CD4-positive, alpha-beta T cell (primary cell): Measurements from ENCODE around the gene ABCA2. TPM values are rescaled to one million over a fixed set of nuclear protein-coding genes. Genes with fewer than 3 reads are reported as not detected.

Experiments used
- ATAC-seq: fragments of 200-7000 bp; cut with Tn5 transposase; one replicate; pipeline ENCODE4 v1.10.0; 2022; ENCODE audit warnings: mild to moderate bottlenecking; ENCODE audit not compliant: poor library complexity
- CTCF ChIA-PET: fragments of 350-600 bp; sonication (Branson Sonifier 250); formaldehyde crosslinking; loops from one replicate; lab custom pipeline; 2021; ENCODE audit warnings: antibody characterized with exemption, inconsistent platforms; lab: Charles Lee
- POLR2A ChIA-PET: fragments of 350-600 bp; sonication (Branson Sonifier 250); formaldehyde crosslinking; loops from one replicate; lab custom pipeline; 2021; ENCODE audit warnings: antibody characterized with exemption, inconsistent platforms; lab: Charles Lee
- DNase-seq, 14 experiments: peaks; one replicate each; pipeline ENCODE4 v3.0.0-alpha.2; 2013 to 2020; ENCODE audit warnings: mixed read lengths in 2 of 14
- H3K27ac ChIP-seq, 2 donors: one replicate each; pipeline versions ENCODE4 v1.5.1 to v1.7.0; 2013; ENCODE audit warnings: low read length in 2 of 2, low read depth in 1 of 2, mild to moderate bottlenecking in 1 of 2
- H3K27me3 ChIP-seq, 2 experiments: 1 replicate in 1 of 2; 2 replicates in 1 of 2; pipeline versions ENCODE4 v1.6.1 to v1.7.0; 2013; ENCODE audit warnings: low read length in 2 of 2, control low read depth in 1 of 2, mild to moderate bottlenecking in 1 of 2, moderate library complexity in 1 of 2; ENCODE audit not compliant: insufficient read depth in 2 of 2, control insufficient read depth in 1 of 2
- H3K36me3 ChIP-seq: one replicate; pipeline ENCODE4 v1.6.1; 2013; ENCODE audit warnings: low read length, control low read depth; ENCODE audit not compliant: insufficient read depth
- H3K4me1 ChIP-seq: one replicate; pipeline ENCODE4 v1.6.1; 2013; ENCODE audit warnings: low read length, control low read depth; ENCODE audit not compliant: insufficient read depth
- H3K4me3 ChIP-seq: one replicate; pipeline ENCODE4 v1.5.1; 2013; ENCODE audit warnings: mild to moderate bottlenecking, low read length, moderate library complexity
- H3K9me3 ChIP-seq, 2 experiments: 1 replicate in 1 of 2; 2 replicates in 1 of 2; pipeline versions ENCODE4 v1.6.1 to v1.7.0; 2013; ENCODE audit warnings: low read length in 2 of 2, mild to moderate bottlenecking in 2 of 2, control low read depth in 1 of 2, moderate library complexity in 1 of 2; ENCODE audit not compliant: control insufficient read depth in 1 of 2, insufficient read depth in 1 of 2
- H3K27ac Mint-ChIP-seq: one replicate; pipeline ENCODE4 v1.8.0; 2020; ENCODE audit warnings: mixed read lengths
- H3K27me3 Mint-ChIP-seq: one replicate; pipeline ENCODE4 v1.8.0; 2021; ENCODE audit warnings: mixed read lengths
- H3K36me3 Mint-ChIP-seq: one replicate; pipeline ENCODE4 v1.8.0; 2021; ENCODE audit warnings: low read depth, mixed read lengths
- H3K4me1 Mint-ChIP-seq: one replicate; pipeline ENCODE4 v1.8.0; 2021; ENCODE audit warnings: low read depth, mixed read lengths
- H3K4me3 Mint-ChIP-seq: one replicate; pipeline ENCODE4 v1.8.0; 2020; ENCODE audit warnings: mild to moderate bottlenecking, mixed read lengths
- H3K9me3 Mint-ChIP-seq: one replicate; pipeline ENCODE4 v1.8.0; 2020; ENCODE audit warnings: mixed read lengths
- intact Hi-C, 2 experiments: fragments of 100-400 bp; cut with DNase I in 1 of 2; cut with micrococcal nuclease in 1 of 2; formaldehyde crosslinking; loops; one replicate each; pipeline versions ENCODE4 v1.15.1 to v1.9.0; 2023 to 2025; cut with DNase I, micrococcal nuclease
- total RNA-seq, 174 experiments: library from RNA in 2 of 174; stranded (reverse) in 2 of 174; gene quantifications; one replicate each; pipeline ENCODE4 v1.2.3 and lab custom pipeline; 2021 to 2026
- TF ChIP-seq, protein P1 (sequence below): fragments of 200-600 bp; IDR thresholded peaks from one replicate; pipeline ENCODE4 v1.8.0; 2022; ENCODE audit warnings: antibody characterized with exemption, mild to moderate bottlenecking

ABCA2 gene
- total RNA-seq, 2 experiments from 2014 or later, result 80.1 to 86.8 TPM

DNA sequence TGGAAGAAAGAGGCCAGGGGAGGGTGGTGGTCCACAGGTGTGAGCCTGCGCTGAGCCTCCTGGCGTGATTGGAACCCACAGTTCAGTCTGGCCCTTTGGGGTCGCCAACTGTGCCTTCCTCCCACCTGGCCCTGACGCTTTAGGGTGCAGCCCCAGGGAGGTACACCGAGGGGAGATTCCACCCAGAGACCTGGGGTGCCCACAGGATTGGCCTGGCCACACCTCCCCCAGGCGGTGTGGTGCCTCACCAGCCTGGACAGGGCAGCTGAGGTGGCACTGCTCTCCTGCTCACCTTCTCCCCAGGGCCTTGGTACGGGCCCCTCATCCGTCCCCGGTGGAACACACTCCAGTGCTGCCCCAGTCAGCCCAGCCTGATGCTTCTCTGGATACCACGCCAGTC lies 30.7 kb downstream of the ABCA2 start:
- peaks cover 8% of the 10 kb centered on the region for H3K36me3 Mint-ChIP-seq
- TF ChIP-seq, protein P1, sequence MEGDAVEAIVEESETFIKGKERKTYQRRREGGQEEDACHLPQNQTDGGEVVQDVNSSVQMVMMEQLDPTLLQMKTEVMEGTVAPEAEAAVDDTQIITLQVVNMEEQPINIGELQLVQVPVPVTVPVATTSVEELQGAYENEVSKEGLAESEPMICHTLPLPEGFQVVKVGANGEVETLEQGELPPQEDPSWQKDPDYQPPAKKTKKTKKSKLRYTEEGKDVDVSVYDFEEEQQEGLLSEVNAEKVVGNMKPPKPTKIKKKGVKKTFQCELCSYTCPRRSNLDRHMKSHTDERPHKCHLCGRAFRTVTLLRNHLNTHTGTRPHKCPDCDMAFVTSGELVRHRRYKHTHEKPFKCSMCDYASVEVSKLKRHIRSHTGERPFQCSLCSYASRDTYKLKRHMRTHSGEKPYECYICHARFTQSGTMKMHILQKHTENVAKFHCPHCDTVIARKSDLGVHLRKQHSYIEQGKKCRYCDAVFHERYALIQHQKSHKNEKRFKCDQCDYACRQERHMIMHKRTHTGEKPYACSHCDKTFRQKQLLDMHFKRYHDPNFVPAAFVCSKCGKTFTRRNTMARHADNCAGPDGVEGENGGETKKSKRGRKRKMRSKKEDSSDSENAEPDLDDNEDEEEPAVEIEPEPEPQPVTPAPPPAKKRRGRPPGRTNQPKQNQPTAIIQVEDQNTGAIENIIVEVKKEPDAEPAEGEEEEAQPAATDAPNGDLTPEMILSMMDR, result no peak
- peaks cover 42% of the 10 kb centered on the region for H3K4me1 Mint-ChIP-seq
- no peak for ATAC-seq
- H3K4me1 ChIP-seq, result peaks cover 81% of the 10 kb centered on the region
- peak overlapping the region in 1 of 2 donors; percentile 15 for H3K27ac ChIP-seq
- peak overlapping the region; percentile 87 for H3K27ac Mint-ChIP-seq
- peaks cover 10% of the 10 kb centered on the region for H3K27me3 Mint-ChIP-seq
- peaks cover 0 to 4% of the 10 kb centered on the region in 2 experiments for H3K27me3 ChIP-seq
- intact Hi-C loops, result no loop called here
- H3K4me3 ChIP-seq, result peak overlapping the region; percentile 10
- ChIA-PET CTCF (interaction anchor here (1.8 kb wide), 1 partner anchor 38 kb away, joined by 9 read pairs; no protein-coding TSS in a partner anchor), POLR2A (interaction anchor here (1.0 kb wide), 1 partner anchor 244 kb away, joined by 3 read pairs; the partner anchor contains the start of gene TUBB4B)
- H3K9me3 Mint-ChIP-seq, result no peaks in the 10 kb centered on the region
- no peaks in the 10 kb centered on the region for H3K9me3 ChIP-seq
- peaks cover 10% of the 10 kb centered on the region for H3K36me3 ChIP-seq
- peak overlapping the region; percentile 70 for H3K4me3 Mint-ChIP-seq
- DNase-seq, result peak in 1 of 14 experiments; percentile 53

DNA sequence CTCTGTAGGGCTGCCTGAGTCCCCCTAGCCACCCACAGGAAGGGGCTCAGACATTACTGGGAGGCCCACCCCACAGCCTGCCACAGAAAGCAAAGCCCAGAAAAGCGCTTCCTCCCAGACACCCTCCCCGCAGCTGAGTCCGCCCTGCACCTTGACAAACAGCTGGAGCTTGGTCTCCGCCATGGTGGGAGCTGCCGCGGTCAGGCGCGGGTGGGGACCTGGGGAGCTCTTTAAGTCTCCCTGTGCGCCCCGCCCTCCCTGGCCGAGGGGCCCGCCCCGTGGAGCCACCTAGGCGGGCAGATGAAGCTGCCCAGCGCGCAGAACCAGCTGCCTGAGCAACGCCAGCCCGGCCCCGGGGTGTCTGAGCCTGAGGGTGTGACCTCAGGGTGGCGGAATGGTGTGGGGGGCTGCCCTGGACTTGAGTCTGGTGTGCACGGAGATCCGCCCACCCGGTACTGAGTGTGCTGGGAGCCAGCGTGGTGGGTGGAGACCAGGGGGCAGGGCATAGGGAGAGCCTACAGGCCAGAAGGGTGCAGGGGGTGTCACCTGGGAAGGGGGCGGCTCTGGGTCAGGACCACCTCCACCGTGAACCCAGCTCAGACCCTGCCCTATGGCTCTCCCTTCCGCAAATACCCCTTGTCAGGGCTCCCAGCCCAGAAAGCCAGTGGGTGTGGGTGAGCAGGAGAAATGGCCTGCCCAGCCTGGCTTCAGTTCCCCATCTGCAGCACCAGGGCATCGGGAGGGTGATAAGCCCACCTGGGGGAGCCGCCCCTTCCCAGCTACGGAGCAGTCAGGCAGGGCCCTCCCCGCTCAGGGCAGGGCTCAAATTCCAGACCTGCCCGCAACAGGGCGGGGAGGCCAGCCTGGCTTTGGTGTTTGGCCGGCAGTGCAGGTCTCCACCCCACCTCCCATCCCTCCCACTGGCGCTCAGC lies 31.4 kb downstream of the ABCA2 start, which contains the start of gene CLIC3:
Gene CLIC3 (minus strand): TSS at position 208 of the 932 bp plus-strand sequence. CDS start 25 bp downstream, at position 183.
- DNase-seq (peak; percentile 19 to 83 (median 56)), ATAC-seq (peak; percentile 14)
- Histone ChIP-seq H3K9me3 (no peaks in the 10 kb centered on the region), H3K4me1 (peaks cover 83% of the 10 kb centered on the region), H3K27me3 (peaks cover 0 to 4% of the 10 kb centered on the region in 2 experiments), H3K4me3 (peak within 1 kb of the TSS; percentile 41), H3K27ac (peak within 1 kb of the TSS in 1 of 2 donors; percentile 40), H3K36me3 (peaks cover 10% of the 10 kb centered on the region)
- H3K27me3 Mint-ChIP-seq, result peaks cover 10% of the 10 kb centered on the region
- POLR2A ChIA-PET, result interaction anchor here (0.8 to 1.3 kb wide), 6 partner anchors 31 to 244 kb away, joined by 3 to 4 read pairs (median 3); partner anchors contain the start of genes FBXW5 and TUBB4B
- intact Hi-C loops, result no loop called here
- H3K4me1 Mint-ChIP-seq, result peaks cover 43% of the 10 kb centered on the region
- H3K4me3 Mint-ChIP-seq, result peak within 1 kb of the TSS; percentile 62
- peaks cover 8% of the 10 kb centered on the region for H3K36me3 Mint-ChIP-seq
- CTCF ChIA-PET, result interaction anchor here (1.1 to 1.8 kb wide), 4 partner anchors 32 to 155 kb away, joined by 3 to 9 read pairs (median 6); partner anchors contain the start of genes AJM1 and FBXW5
- peak within 1 kb of the TSS; percentile 87 for H3K27ac Mint-ChIP-seq
- TF ChIP-seq, protein P1, result no peak
- H3K9me3 Mint-ChIP-seq, result no peaks in the 10 kb centered on the region

DNA sequence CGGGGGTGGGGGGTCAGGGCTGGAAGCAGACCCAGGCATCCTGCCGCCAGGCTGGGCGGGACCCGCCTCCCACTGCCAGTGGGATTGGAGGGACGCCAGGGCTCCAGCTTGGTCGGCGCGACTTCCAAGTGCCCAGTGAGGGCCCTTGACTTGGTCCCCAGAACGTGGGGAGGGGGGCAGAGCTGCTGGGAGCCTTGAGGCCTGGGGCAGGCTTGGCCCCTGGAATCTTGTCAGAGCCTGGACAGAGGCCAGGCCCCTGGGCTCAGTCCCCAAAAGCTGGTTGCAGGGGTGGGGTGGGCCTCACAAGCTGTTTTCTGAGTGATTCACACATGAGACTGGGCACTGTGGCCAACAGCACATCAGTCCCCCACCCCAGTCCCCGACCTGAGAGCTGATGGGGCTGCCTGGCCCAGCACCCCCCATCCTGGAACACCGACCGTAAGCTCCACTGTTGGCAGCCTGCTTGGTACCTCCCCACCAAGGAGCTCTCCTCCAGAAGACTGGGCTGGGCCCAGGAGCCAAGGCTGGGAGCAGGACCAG lies 32.2 kb downstream of the ABCA2 start:
- H3K9me3 Mint-ChIP-seq, result no peaks in the 10 kb centered on the region
- Histone ChIP-seq H3K9me3 (no peaks in the 10 kb centered on the region), H3K4me1 (peaks cover 87% of the 10 kb centered on the region), H3K36me3 (peaks cover 10% of the 10 kb centered on the region), H3K4me3 (peak overlapping the region; percentile 41), H3K27me3 (peaks cover 0 to 4% of the 10 kb centered on the region in 2 experiments), H3K27ac (no peak overlapping the region)
- H3K4me3 Mint-ChIP-seq, result peak overlapping the region; percentile 62
- H3K4me1 Mint-ChIP-seq, result peaks cover 50% of the 10 kb centered on the region
- ChIA-PET CTCF (interaction anchor here (1.1 to 1.8 kb wide), 4 partner anchors 33 to 154 kb away, joined by 3 to 9 read pairs (median 6); partner anchors contain the start of genes AJM1 and FBXW5), POLR2A (interaction anchor here (1.0 to 1.3 kb wide), 4 partner anchors 33 to 203 kb away, joined by 3 to 4 read pairs (median 4); partner anchors contain the start of gene FBXW5)
- ATAC-seq, result no peak
- peak overlapping the region; percentile 71 for H3K27ac Mint-ChIP-seq
- DNase-seq, result no peak
- peaks cover 8% of the 10 kb centered on the region for H3K36me3 Mint-ChIP-seq
- peaks cover 10% of the 10 kb centered on the region for H3K27me3 Mint-ChIP-seq
- intact Hi-C loops, result no loop called here
- TF ChIP-seq, protein P1, result no peak
